GM12873 (cell line): ENCODE measurements around the gene REG3A.

Experiments
- CTCF ChIP-seq: IDR thresholded peaks from 2 replicates; pipeline ENCODE4 v1.5.1; 2012; ENCODE audit warnings: low read depth, mild to moderate bottlenecking, moderate library complexity, low read length, control low read depth; ENCODE audit not compliant: insufficient read depth; ENCODE audit errors: missing control alignments

Gene REG3A

DNA sequence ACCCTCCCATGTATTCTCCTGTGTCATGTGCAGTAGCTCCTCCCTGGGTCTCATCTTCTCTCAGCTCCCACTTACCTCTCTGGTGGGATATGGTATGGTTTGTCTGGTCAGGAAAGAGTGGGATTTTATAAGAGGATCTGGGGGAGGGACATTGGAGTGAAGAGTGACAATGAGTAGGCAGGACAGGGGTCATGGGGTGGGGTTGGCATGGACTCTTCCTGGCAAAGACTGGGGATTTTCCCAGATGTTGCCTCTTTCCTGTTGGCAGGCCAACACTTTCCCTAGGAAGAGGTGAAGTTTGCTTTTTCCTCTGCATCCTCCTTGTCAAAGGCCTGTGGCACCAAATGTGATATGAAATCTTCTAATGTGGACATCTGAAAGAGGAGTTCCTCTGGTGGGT is at the start of gene REG3A:
Gene REG3A (minus strand): TSS at position 101 of the 400 bp plus-strand sequence. CDS start 348 bp downstream, outside the sequence.
- TF ChIP-seq CTCF = no peak

GRCh38 chr2:79200762-79201161 is 41.2 kb upstream of the REG3A start:
- no peak for TF ChIP-seq CTCF

DNA sequence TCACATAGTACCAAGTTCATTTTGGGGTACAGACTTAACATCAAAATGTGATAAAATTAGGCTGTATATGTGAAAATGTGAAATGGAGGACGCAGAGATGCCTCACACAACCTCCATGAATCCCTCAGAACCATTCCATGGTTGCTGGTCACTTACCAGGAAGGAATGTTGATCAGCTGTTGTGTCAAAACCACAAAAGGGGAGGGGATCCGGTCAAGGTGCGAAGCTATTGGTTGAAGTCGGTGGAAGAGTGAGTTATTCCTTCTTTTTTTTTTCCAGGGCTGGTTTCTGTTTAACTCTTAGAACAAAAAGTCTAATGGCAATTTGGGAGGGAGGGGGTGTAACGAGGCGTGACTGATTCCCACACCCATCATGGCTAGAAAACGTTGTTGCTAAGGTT is 32.3 kb upstream of the REG3A start:
- TF ChIP-seq CTCF = no peak

DNA sequence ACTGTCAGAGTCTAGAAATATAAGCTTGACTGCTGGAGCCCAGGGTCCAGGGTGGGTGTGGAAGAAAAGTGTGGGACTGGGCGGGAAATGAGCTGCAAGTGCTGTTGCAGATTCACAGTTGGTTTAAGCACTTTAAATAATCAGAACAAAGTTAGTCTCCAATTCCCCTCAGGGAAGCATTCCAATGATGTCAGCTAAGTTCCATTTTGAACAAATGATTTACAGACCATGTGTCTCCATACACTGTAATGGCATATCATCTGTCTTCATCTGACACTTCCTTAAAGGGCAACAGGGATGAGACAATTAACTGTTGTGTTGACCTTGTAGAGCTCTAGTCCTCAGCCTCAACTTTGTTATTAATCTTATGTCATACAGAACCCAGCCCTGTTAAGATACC is 31.5 kb upstream of the REG3A start:
- TF ChIP-seq CTCF = no peak

DNA sequence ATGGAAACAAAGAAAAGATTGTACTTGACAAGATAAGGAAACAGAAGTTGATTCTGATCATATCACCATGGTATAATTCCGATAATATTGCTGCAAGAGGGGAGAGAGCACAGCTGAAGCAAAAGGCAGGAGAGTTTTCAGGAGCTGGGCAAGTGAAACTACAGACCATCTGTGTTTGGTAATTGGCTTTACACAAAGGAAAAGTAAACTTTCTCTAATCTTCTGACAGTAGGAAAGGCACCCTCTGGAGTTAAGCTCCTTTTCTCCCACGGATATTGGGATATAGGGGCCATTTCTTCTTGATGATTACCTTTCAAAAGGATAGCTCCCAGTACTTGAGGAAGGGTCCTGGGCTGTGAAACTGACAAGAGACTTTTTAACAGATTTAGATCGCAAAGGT is 29.9 kb upstream of the REG3A start:
- no peak for TF ChIP-seq CTCF

- TF ChIP-seq CTCF = no peak
Observed at GRCh38 chr2:79181617-79182016, 22.1 kb upstream of the REG3A start.

DNA sequence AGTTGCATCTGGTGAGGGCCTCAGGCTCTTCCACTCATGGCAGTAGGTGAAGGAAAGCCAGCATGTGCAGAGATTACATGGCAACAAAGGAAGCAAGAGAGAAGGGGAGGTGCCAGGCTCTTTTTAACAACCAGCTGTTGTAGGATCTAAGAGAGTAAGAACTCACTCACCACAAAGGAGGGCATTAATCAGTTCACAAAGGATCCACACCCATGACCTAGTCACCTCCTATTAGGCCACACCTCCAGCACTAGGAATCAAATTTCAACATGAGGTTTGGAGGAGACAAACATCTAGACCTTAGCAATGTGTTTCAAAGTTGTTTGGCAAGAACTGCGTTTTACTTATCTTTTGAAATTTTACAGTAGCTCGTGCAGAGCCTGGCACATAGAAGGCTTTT is 20.5 kb upstream of the REG3A start:
- no peak for TF ChIP-seq CTCF

DNA sequence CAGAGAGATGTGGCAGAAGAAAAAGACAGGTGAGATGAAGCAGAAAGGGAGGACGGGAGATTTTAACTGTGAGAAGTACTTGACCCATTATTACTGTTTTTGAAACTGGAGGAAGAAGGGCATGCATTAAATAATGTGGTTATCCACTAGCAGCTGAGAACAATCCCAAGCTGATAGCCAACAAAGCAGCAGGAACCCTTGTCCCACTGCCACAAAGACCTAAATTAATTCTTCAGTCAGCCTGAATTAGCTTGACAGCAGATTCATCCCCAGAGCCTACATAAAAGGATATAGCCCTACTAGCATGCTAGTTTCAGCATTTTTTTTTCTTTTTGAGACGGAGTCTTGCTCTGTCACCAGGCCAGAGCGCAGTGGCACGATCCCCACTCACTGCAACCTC is 19.5 kb upstream of the REG3A start:
- TF ChIP-seq CTCF = no peak
